BLaER1 (cell line): Measurements from ENCODE around the gene GAS2L2.
A peak's percentile ranks its signal among the peaks of the same experiment; 100 is the strongest.
"Not testable (repeated sequence)": the region's sequence is repeated elsewhere in the genome, so short reads cannot be mapped to it uniquely, and the experiment has no call there.

Source experiments
- H3K27ac ChIP-seq: shearing (Covaris generic); formaldehyde crosslinking; 2 replicates; pipeline ENCODE4 v1.8.1; 2022
- H3K27me3 ChIP-seq: shearing (Covaris generic); formaldehyde crosslinking; 2 replicates; pipeline ENCODE4 v1.8.1; 2022
- H3K36me3 ChIP-seq: shearing (Covaris generic); formaldehyde crosslinking; 2 replicates; pipeline ENCODE4 v1.8.1; 2022
- H3K4me1 ChIP-seq: shearing (Covaris generic); formaldehyde crosslinking; 2 replicates; pipeline ENCODE4 v1.8.1; 2022
- H3K4me2 ChIP-seq: shearing (Covaris generic); formaldehyde crosslinking; 2 replicates; pipeline ENCODE4 v1.8.1; 2022
- H3K4me3 ChIP-seq: shearing (Covaris generic); formaldehyde crosslinking; 2 replicates; pipeline ENCODE4 v1.8.1; 2022
- H3K9ac ChIP-seq: shearing (Covaris generic); formaldehyde crosslinking; 2 replicates; pipeline ENCODE4 v1.8.1; 2022
- H3K9me3 ChIP-seq: shearing (Covaris generic); formaldehyde crosslinking; 2 replicates; pipeline ENCODE4 v1.8.1; 2022
- H4K20me1 ChIP-seq: shearing (Covaris generic); formaldehyde crosslinking; 2 replicates; pipeline ENCODE4 v1.8.1; 2022
- Cebpa-rat ChIP-seq: shearing (Covaris generic); IDR thresholded peaks from 2 replicates; pipeline ENCODE4 v1.8.1; 2022

Gene GAS2L2

GRCh38 chr17:35708951-35709350 lies 44.1 kb downstream of the GAS2L2 start:
- Histone ChIP-seq H3K36me3 (peaks cover 87% of the 10 kb centered on the region), H3K27ac (no peak overlapping the region), H3K9ac (no peak overlapping the region), H3K4me3 (no peak overlapping the region), H3K4me1 (peaks cover 23% of the 10 kb centered on the region), H3K27me3 (no peaks in the 10 kb centered on the region), H3K9me3 (no peaks in the 10 kb centered on the region), H3K4me2 (0 out of 2 replicates have a peak overlapping the region, but pooled peaks have one; percentile 17), H4K20me1 (peaks cover 26% of the 10 kb centered on the region)
- no peak for TF ChIP-seq Cebpa-rat

GRCh38 chr17:35708149-35708548 lies 44.9 kb downstream of the GAS2L2 start:
- Histone ChIP-seq H3K27me3 (no peaks in the 10 kb centered on the region), H3K36me3 (peaks cover 82% of the 10 kb centered on the region), H3K9me3 (no peaks in the 10 kb centered on the region), H4K20me1 (peaks cover 21% of the 10 kb centered on the region), H3K4me3 (no peak overlapping the region), H3K9ac (no peak overlapping the region), H3K4me1 (peaks cover 19% of the 10 kb centered on the region), H3K27ac (no peak overlapping the region), H3K4me2 (no peak overlapping the region)
- TF ChIP-seq Cebpa-rat, result no peak

- peaks cover 11% of the 10 kb centered on the region for H3K4me1 ChIP-seq
- no peak overlapping the region for H3K4me3 ChIP-seq
- H3K4me2 ChIP-seq, result no peak overlapping the region
- no peak overlapping the region for H3K27ac ChIP-seq
- no peaks in the 10 kb centered on the region for H3K9me3 ChIP-seq
- TF ChIP-seq Cebpa-rat, result no peak
- no peak overlapping the region for H3K9ac ChIP-seq
- peaks cover 82% of the 10 kb centered on the region for H3K36me3 ChIP-seq
- H3K27me3 ChIP-seq, result no peaks in the 10 kb centered on the region
- H4K20me1 ChIP-seq, result peaks cover 18% of the 10 kb centered on the region
Observed at GRCh38 chr17:35705705-35706104, 47.3 kb downstream of the GAS2L2 start.

- Histone ChIP-seq H3K9me3 (no peaks in the 10 kb centered on the region), H3K27ac (no peak overlapping the region), H3K36me3 (peaks cover 82% of the 10 kb centered on the region), H3K9ac (no peak overlapping the region), H3K4me3 (no peak overlapping the region), H3K4me2 (no peak overlapping the region), H3K4me1 (peaks cover 11% of the 10 kb centered on the region), H4K20me1 (peaks cover 18% of the 10 kb centered on the region), H3K27me3 (no peaks in the 10 kb centered on the region)
- TF ChIP-seq Cebpa-rat, result no peak
Observed at GRCh38 chr17:35705230-35705629, 47.8 kb downstream of the GAS2L2 start.

- H3K27ac ChIP-seq, H3K4me2 ChIP-seq, H3K27me3 ChIP-seq, H3K4me3 ChIP-seq, H3K9ac ChIP-seq, H3K4me1 ChIP-seq, H3K9me3 ChIP-seq: not testable (repeated sequence)
- Histone ChIP-seq H4K20me1 (peaks cover 27% of the 10 kb centered on the region), H3K36me3 (peaks cover 81% of the 10 kb centered on the region)
Observed at GRCh38 chr17:35703308-35703707, 49.7 kb downstream of the GAS2L2 start.

GRCh38 chr17:35701491-35701890 lies 51.5 kb downstream of the GAS2L2 start:
- no peak overlapping the region for H3K4me2 ChIP-seq
- H3K9ac ChIP-seq, result no peak overlapping the region
- H4K20me1 ChIP-seq, result peaks cover 22% of the 10 kb centered on the region
- no peaks in the 10 kb centered on the region for H3K4me1 ChIP-seq
- TF ChIP-seq Cebpa-rat, result no peak
- H3K9me3 ChIP-seq, result no peaks in the 10 kb centered on the region
- H3K36me3 ChIP-seq, result peaks cover 78% of the 10 kb centered on the region
- no peaks in the 10 kb centered on the region for H3K27me3 ChIP-seq
- no peak overlapping the region for H3K4me3 ChIP-seq
- no peak overlapping the region for H3K27ac ChIP-seq

- H3K4me1 ChIP-seq, result no peaks in the 10 kb centered on the region
- H3K27me3 ChIP-seq, result no peaks in the 10 kb centered on the region
- no peak overlapping the region for H3K27ac ChIP-seq
- no peak overlapping the region for H3K9ac ChIP-seq
- no peak overlapping the region for H3K4me3 ChIP-seq
- no peak for TF ChIP-seq Cebpa-rat
- H3K9me3 ChIP-seq, result no peaks in the 10 kb centered on the region
- peaks cover 80% of the 10 kb centered on the region for H3K36me3 ChIP-seq
- H4K20me1 ChIP-seq, result peaks cover 12% of the 10 kb centered on the region
- H3K4me2 ChIP-seq, result no peak overlapping the region
Observed at GRCh38 chr17:35700150-35700549, 52.9 kb downstream of the GAS2L2 start.

- Histone ChIP-seq H3K4me2 (no peak overlapping the region), H3K4me1 (no peaks in the 10 kb centered on the region), H3K4me3 (no peak overlapping the region), H3K9me3 (no peaks in the 10 kb centered on the region), H3K36me3 (peaks cover 86% of the 10 kb centered on the region), H3K27me3 (no peaks in the 10 kb centered on the region), H3K9ac (no peak overlapping the region), H4K20me1 (peaks cover 12% of the 10 kb centered on the region; the same call in 1 of the 2 replicates), H3K27ac (no peak overlapping the region)
- no peak for TF ChIP-seq Cebpa-rat
Observed at GRCh38 chr17:35698800-35699199, 54.2 kb downstream of the GAS2L2 start.

GRCh38 chr17:35695613-35696012 lies 57.4 kb downstream of the GAS2L2 start:
- H3K9ac ChIP-seq, result no peak overlapping the region
- no peak overlapping the region for H3K4me2 ChIP-seq
- H3K27me3 ChIP-seq, result no peaks in the 10 kb centered on the region
- peaks cover 18% of the 10 kb centered on the region; the same call in 1 of the 2 replicates for H4K20me1 ChIP-seq
- no peaks in the 10 kb centered on the region for H3K9me3 ChIP-seq
- no peak overlapping the region for H3K4me3 ChIP-seq
- H3K27ac ChIP-seq, result no peak overlapping the region
- H3K4me1 ChIP-seq, result no peaks in the 10 kb centered on the region
- peaks cover 86% of the 10 kb centered on the region for H3K36me3 ChIP-seq
- no peak for TF ChIP-seq Cebpa-rat

GRCh38 chr17:35694906-35695305 lies 58.1 kb downstream of the GAS2L2 start:
- Histone ChIP-seq H3K4me1 (no peaks in the 10 kb centered on the region), H3K27me3 (no peaks in the 10 kb centered on the region), H3K4me3 (no peak overlapping the region), H3K4me2 (no peak overlapping the region), H4K20me1 (peaks cover 17% of the 10 kb centered on the region; the same call in 1 of the 2 replicates), H3K9ac (no peak overlapping the region), H3K27ac (no peak overlapping the region), H3K9me3 (0 out of 2 replicates have a peak, but pooled peaks cover under 1% of the 10 kb centered on the region), H3K36me3 (peaks cover 86% of the 10 kb centered on the region)
- no peak for TF ChIP-seq Cebpa-rat
